Kidney (tissue), 11 donors: ENCODE data around the gene LGALS9B. TPM values are rescaled to one million over a fixed set of nuclear protein-coding genes. Genes with fewer than 3 reads are reported as not detected.
"Not testable (repeated sequence)": the region's sequence is repeated elsewhere in the genome, so short reads cannot be mapped to it uniquely, and the experiment has no call there.

Experiments used
- DNase-seq, 5 donors: peaks; one replicate each; pipeline ENCODE4 v3.0.0-alpha.2; 2013 to 2020
- FAIRE-seq: peaks from 2 replicates; lab custom pipeline; 2012; peaks lifted over from hg19 to GRCh38; lab: Jason Lieb, UNC
- H3K27ac ChIP-seq, 2 donors: one replicate each; pipeline ENCODE4 v1.7.0; 2013; ENCODE audit warnings: low read depth in 2 of 2, low read length in 2 of 2, inconsistent platforms in 1 of 2
- H3K27me3 ChIP-seq: one replicate; pipeline ENCODE4 v1.7.1; 2013; ENCODE audit warnings: low read length, inconsistent platforms; ENCODE audit not compliant: control insufficient read depth, insufficient read depth
- H3K36me3 ChIP-seq, 3 donors: one replicate each; pipeline versions ENCODE4 v1.7.0 to v1.7.1; 2013; ENCODE audit warnings: low read length in 3 of 3, control low read depth in 1 of 3, inconsistent platforms in 1 of 3; ENCODE audit not compliant: insufficient read depth in 3 of 3, control insufficient read depth in 2 of 3
- H3K4me1 ChIP-seq, 3 donors: one replicate each; pipeline versions ENCODE4 v1.7.0 to v1.7.1; 2013; ENCODE audit warnings: low read length in 3 of 3, inconsistent platforms in 1 of 3, low read depth in 1 of 3; ENCODE audit not compliant: control insufficient read depth in 2 of 3, insufficient read depth in 2 of 3
- H3K4me3 ChIP-seq, 3 donors: one replicate each; pipeline versions ENCODE4 v1.7.0 to v1.8.1; 2013; ENCODE audit warnings: low read length in 3 of 3, control low read depth in 1 of 3, inconsistent platforms in 1 of 3
- H3K9ac ChIP-seq, 3 donors: one replicate each; pipeline versions ENCODE4 v1.7.0 to v1.7.1; 2013; ENCODE audit warnings: low read length in 3 of 3, control low read depth in 1 of 3, inconsistent platforms in 1 of 3
- H3K9me3 ChIP-seq, 3 donors: one replicate each; pipeline versions ENCODE4 v1.7.0 to v1.7.1; 2013; ENCODE audit warnings: low read length in 3 of 3, control low read depth in 1 of 3, inconsistent platforms in 1 of 3; ENCODE audit not compliant: control insufficient read depth in 2 of 3, insufficient read depth in 1 of 3
- intact Hi-C: fragments of 100-400 bp; cut with DNase I; formaldehyde crosslinking; loops from one replicate; pipeline ENCODE4 v1.11.1; 2022
- polyA plus RNA-seq: library from polyadenylated mRNA; stranded (reverse); fragments of 350-450 nt; fragmentation: Illumina TruSeq; extraction: RNeasy Lipid Tissue Mini Kit (QIAGEN cat#74804); gene quantifications from one replicate; pipeline ENCODE4 v1.2.3, GENCODE V29; 2014; ENCODE audit warnings: low read depth, low replicate concordance; ENCODE audit not compliant: insufficient read depth
- total RNA-seq: library from RNA; stranded (reverse); fragmentation: NEBNext Ultra II Directional; extraction: Animal tissue kit (Norgen Biotek cat#: 25700); gene quantifications from one replicate; pipeline ENCODE4 v1.2.1, GENCODE V29; 2021
- donor health status: control.
- donor health status: control.
- donor health status: DM: yes; HTN: yes; CAD: no.
- donor health status: Normal renal cell carcinoma (clear cell type).

LGALS9B gene
- total and polyA plus RNA-seq, 2 donors from 2014 or later: not detected

GRCh38 chr17:20422826-20423225 lies 44.5 kb downstream of the LGALS9B start:
- H3K36me3 ChIP-seq, H3K9ac ChIP-seq, intact Hi-C loops, DNase-seq, FAIRE-seq, H3K9me3 ChIP-seq, H3K27ac ChIP-seq, H3K4me3 ChIP-seq, H3K27me3 ChIP-seq, H3K4me1 ChIP-seq: not testable (repeated sequence)

DNA sequence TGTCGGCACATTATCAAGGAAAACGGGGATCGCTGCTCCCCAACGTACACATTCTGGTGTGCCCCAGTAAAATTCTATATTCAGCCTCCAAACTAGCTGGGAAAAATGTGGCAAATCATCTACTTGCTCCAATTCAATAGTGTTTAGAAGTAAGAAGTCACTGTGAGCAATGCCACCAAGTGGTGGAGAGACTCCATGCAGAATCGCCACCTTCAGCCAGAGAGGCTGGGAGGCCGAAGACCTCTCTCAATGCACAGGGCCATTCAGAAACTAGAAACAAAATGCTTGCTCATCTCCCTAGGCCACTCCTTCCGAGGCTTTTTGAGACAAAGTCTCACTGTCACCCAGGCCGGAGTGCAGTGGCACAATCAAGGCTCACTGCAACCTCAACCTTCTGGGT lies 48.5 kb downstream of the LGALS9B start:
- H3K9me3 ChIP-seq, H3K9ac ChIP-seq, H3K27ac ChIP-seq, DNase-seq, H3K4me1 ChIP-seq, intact Hi-C loops, FAIRE-seq, H3K36me3 ChIP-seq, H3K4me3 ChIP-seq, H3K27me3 ChIP-seq: not testable (repeated sequence)

- FAIRE-seq, intact Hi-C loops: not testable (repeated sequence)
These were observed 49.8 kb downstream of the LGALS9B start for GRCh38 chr17:20417492-20418080.

GRCh38 chr17:20416381-20416911 lies 50.9 kb downstream of the LGALS9B start:
- H3K27ac ChIP-seq, H3K36me3 ChIP-seq, FAIRE-seq, H3K4me3 ChIP-seq, H3K9ac ChIP-seq, H3K9me3 ChIP-seq, H3K27me3 ChIP-seq, H3K4me1 ChIP-seq, intact Hi-C loops: not testable (repeated sequence)
- peak in 1 of 5 donors; percentile 0 for DNase-seq

More at GRCh38 chr17:20417492-20418080, 49.8 kb downstream of the LGALS9B start:
- not testable (repeated sequence) for H3K9me3 ChIP-seq, DNase-seq, H3K4me1 ChIP-seq, H3K36me3 ChIP-seq, H3K4me3 ChIP-seq, H3K9ac ChIP-seq, H3K27ac ChIP-seq, H3K27me3 ChIP-seq

GRCh38 chr17:20415479-20415878 lies 51.9 kb downstream of the LGALS9B start:
- H3K27me3 ChIP-seq, H3K9ac ChIP-seq, H3K4me1 ChIP-seq, H3K27ac ChIP-seq, intact Hi-C loops, H3K4me3 ChIP-seq, FAIRE-seq, H3K36me3 ChIP-seq, H3K9me3 ChIP-seq, DNase-seq: not testable (repeated sequence)

DNA sequence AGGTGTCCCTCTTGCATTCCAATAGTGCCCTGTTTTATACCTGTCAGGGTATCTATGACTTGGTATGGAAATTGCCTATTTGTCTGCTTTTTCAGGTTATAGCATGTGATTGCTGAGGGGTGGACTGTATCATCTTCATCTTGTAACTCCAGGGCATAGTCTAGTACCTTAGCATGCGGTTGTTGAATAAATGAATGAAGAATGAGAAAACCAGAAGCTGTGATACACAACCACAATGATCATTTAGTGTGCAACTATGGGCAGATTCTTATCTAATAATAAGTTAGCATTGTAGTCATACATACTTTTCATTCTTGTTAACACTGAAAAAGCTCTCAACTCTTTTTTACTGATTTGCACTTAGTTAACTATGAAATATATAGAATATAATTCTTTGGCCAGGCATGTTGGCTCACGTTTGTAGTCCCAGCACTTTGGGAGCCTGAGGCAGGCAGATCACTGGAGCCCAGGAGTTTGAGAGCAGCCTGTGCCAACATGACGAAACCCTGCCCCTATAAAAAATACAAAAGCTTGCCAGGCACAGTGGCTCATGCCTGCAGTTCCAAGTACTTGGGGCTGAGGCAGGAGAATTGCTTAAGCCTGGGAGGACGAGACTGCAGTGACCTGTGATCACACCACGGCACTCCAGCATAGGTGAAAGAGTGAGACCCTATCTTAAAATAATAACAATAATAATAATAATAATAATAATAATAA lies 65.9 kb downstream of the LGALS9B start:
- H3K36me3 ChIP-seq, FAIRE-seq, H3K9me3 ChIP-seq, intact Hi-C loops, H3K27me3 ChIP-seq, H3K9ac ChIP-seq, H3K4me1 ChIP-seq, DNase-seq, H3K4me3 ChIP-seq, H3K27ac ChIP-seq: not testable (repeated sequence)

DNA sequence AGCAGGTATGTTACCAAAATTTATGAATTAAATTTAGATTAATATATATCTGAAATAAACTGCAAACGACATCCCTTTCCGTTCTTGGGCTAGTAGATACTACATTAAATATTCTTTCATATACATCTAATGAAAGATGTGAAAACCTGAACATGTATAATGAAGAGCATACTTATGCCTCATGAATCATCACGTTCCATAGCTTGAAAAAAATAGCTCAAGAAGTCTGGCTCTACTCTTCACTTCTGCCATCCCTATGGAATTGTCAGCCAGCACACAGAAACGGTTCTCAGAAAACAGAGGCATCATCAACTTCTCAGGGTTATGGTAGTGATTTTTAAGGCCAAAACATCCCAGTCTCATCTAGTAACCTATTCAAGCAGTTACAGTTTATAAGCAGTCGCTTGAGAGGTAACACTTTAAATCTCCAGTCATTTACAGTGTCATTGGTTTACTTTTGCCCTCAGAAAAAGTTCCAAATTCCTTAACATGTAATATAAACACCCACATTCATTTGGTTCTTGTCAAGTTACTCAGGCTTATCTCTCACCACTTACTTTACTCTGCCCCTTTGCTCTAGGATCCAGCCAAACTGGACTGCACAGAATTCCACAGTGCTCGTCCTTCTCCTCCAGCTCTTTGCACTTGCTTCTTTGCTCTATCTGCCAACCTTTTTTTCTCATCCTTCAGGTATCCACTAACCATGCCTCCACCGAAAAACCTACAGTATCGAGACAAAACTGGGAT lies 66.6 kb downstream of the LGALS9B start:
- H3K9ac ChIP-seq, H3K36me3 ChIP-seq, H3K4me3 ChIP-seq, H3K9me3 ChIP-seq, H3K27ac ChIP-seq, H3K27me3 ChIP-seq, FAIRE-seq, H3K4me1 ChIP-seq, intact Hi-C loops, DNase-seq: not testable (repeated sequence)
